Panc1 (cell line): ENCODE measurements around the gene HS2ST1. TPM values are rescaled to one million over a fixed set of nuclear protein-coding genes. Genes with fewer than 3 reads are reported as not detected.

Experiments used
- ATAC-seq: fragments of 200-7000 bp; cut with Tn5 transposase; 2 replicates; pipeline ENCODE4 v1.9.1; 2020; ENCODE audit warnings: mild to moderate bottlenecking, moderate library complexity
- BruUV-seq: library from RNA; stranded (reverse); fragments of 400-500 nt; replicated peaks from 2 replicates; lab custom pipeline; 2021; lab: Mats Ljungman, UMichigan
- CTCF ChIA-PET: fragments of 300-600 bp; sonication (Branson Sonifier 250); formaldehyde crosslinking; loops from one replicate; lab custom pipeline; 2022; ENCODE audit warnings: antibody characterized with exemption; lab: Charles Lee
- POLR2A ChIA-PET: fragments of 300-600 bp; sonication (Branson Sonifier 250); formaldehyde crosslinking; loops from one replicate; lab custom pipeline; 2022; ENCODE audit warnings: antibody characterized with exemption; lab: Charles Lee
- DNase-seq: peaks from one replicate; pipeline ENCODE4 v3.0.0-alpha.2; 2010; ENCODE audit warnings: low read depth, low spot score
- H3K27ac ChIP-seq: 2 replicates; pipeline ENCODE4 v1.5.1; 2011; ENCODE audit warnings: mild to moderate bottlenecking, low read length, inconsistent platforms
- H3K27me3 ChIP-seq: fragments of 200-500 bp; sonication (Bioruptor generic); 2 replicates; pipeline ENCODE4 v1.6.0; 2014; ENCODE audit warnings: low read length, inconsistent platforms; ENCODE audit not compliant: control insufficient read depth, insufficient read depth
- H3K36me3 ChIP-seq: fragments of 200-500 bp; sonication (Bioruptor generic); 2 replicates; pipeline ENCODE4 v1.5.1; 2014; ENCODE audit warnings: inconsistent platforms, mild to moderate bottlenecking, low read length, moderate library complexity; ENCODE audit not compliant: control insufficient read depth, insufficient read depth
- H3K4me1 ChIP-seq: 2 replicates; pipeline ENCODE4 v1.5.1; 2011; ENCODE audit warnings: inconsistent platforms, mild to moderate bottlenecking, low read length, moderate library complexity; ENCODE audit not compliant: control insufficient read depth, insufficient read depth
- H3K4me3 ChIP-seq, 2 experiments: 2 replicates each; pipeline ENCODE4 v1.5.1; 2011 to 2012; ENCODE audit warnings: low read depth in 2 of 2, low read length in 2 of 2, mild to moderate bottlenecking in 2 of 2, inconsistent platforms in 1 of 2, moderate library complexity in 1 of 2
- H3K9me3 ChIP-seq: fragments of 200-500 bp; sonication (Bioruptor generic); 2 replicates; pipeline ENCODE4 v1.5.1; 2014; ENCODE audit warnings: low read depth, mild to moderate bottlenecking, inconsistent platforms, low read length, moderate library complexity; ENCODE audit not compliant: control insufficient read depth, insufficient read depth
- CTCF ChIP-seq: fragments of 450-650 bp; IDR thresholded peaks from 2 replicates; pipeline ENCODE4 v1.5.1; 2017; ENCODE audit warnings: mild to moderate bottlenecking
- POLR2AphosphoS5 ChIP-seq: IDR thresholded peaks from 2 replicates; pipeline ENCODE4 v1.6.1; 2012; ENCODE audit warnings: mild to moderate bottlenecking, low read depth, low read length, moderate library complexity
- REST ChIP-seq, 2 experiments: IDR thresholded peaks; 2 replicates each; pipeline ENCODE4 v1.6.1; 2011 to 2012; ENCODE audit warnings: low read depth in 2 of 2, control low read depth in 1 of 2, low read length in 1 of 2, mild to moderate bottlenecking in 1 of 2, moderate library complexity in 1 of 2; ENCODE audit not compliant: insufficient read depth in 1 of 2
- SIN3A ChIP-seq: IDR thresholded peaks from 2 replicates; pipeline ENCODE4 v1.6.1; 2012; ENCODE audit warnings: low read depth, mild to moderate bottlenecking, low read length, moderate library complexity, borderline replicate concordance; ENCODE audit not compliant: insufficient read depth
- TCF7L2 ChIP-seq: IDR thresholded peaks from 2 replicates; pipeline ENCODE4 v1.6.1; 2011; ENCODE audit warnings: mild to moderate bottlenecking, low read depth, low read length, inconsistent platforms
- in situ Hi-C: cut with HindIII; loops from 2 replicates; pipeline ENCODE4 v1.10.0; 2016; ENCODE audit warnings: low sequenced_read_pairs, low pct_unique_long_range_greater_than_20kb
- intact Hi-C: fragments of 100-400 bp; cut with micrococcal nuclease; formaldehyde crosslinking; loops from one replicate; pipeline ENCODE4 v1.10.0; 2022; ENCODE audit not compliant: unreplicated experiment
- total RNA-seq: library from RNA; stranded (reverse); gene quantifications from one replicate; pipeline ENCODE4 v1.2.1, GENCODE V29; 2021; ENCODE audit not compliant: unreplicated experiment

HS2ST1 gene
- total RNA-seq, 1 experiment from 2014 or later: 81.0 TPM

GRCh38 chr1:86998280-86998679, 83.8 kb downstream of the HS2ST1 start:
- Histone ChIP-seq H3K36me3 (no peaks in the 10 kb centered on the region), H3K4me3 (no peak overlapping the region), H3K9me3 (no peaks in the 10 kb centered on the region), H3K27ac (no peak overlapping the region), H3K4me1 (peaks cover 10% of the 10 kb centered on the region), H3K27me3 (no peaks in the 10 kb centered on the region)
- CTCF ChIA-PET: no interaction called here
- no peak for DNase-seq
- BruUV-seq: no TSS peak
- in situ Hi-C loops (no loop called here), intact Hi-C loops (no loop called here)
- TF ChIP-seq REST (IDR thresholded peaks at IDR 0.05; ENCODE audit: insufficient read depth in 1 of 2, low read depth in 2 of 2, low read length in 1 of 2) (no peak), TCF7L2 (no peak), POLR2AphosphoS5 (no peak), SIN3A (no peak), CTCF (no peak)
- POLR2A ChIA-PET: no interaction called here
- ATAC-seq: no peak

- H3K27ac ChIP-seq: no peak overlapping the region
- no peaks in the 10 kb centered on the region for H3K36me3 ChIP-seq
- H3K27me3 ChIP-seq: no peaks in the 10 kb centered on the region
- TF ChIP-seq REST (IDR thresholded peaks at IDR 0.05; ENCODE audit: insufficient read depth in 1 of 2, low read depth in 2 of 2, low read length in 1 of 2) (no peak), POLR2AphosphoS5 (no peak), CTCF (no peak), TCF7L2 (no peak), SIN3A (no peak)
- in situ Hi-C loops: no loop called here
- H3K9me3 ChIP-seq: no peaks in the 10 kb centered on the region
- BruUV-seq: no TSS peak
- no peak overlapping the region for H3K4me3 ChIP-seq
- ChIA-PET POLR2A (no interaction called here), CTCF (no interaction called here)
- DNase-seq (no peak), ATAC-seq (no peak)
- peaks cover 6% of the 10 kb centered on the region for H3K4me1 ChIP-seq
- intact Hi-C loops: no loop called here
Measured at GRCh38 chr1:86998727-86999126, 84.3 kb downstream of the HS2ST1 start.
